Tibial nerve (tissue), 4 donors: ENCODE measurements around the gene MPI. TPM values are rescaled to one million over a fixed set of nuclear protein-coding genes. Genes with fewer than 3 reads are reported as not detected.
"Not testable (repeated sequence)": the region's sequence is repeated elsewhere in the genome, so short reads cannot be mapped to it uniquely, and the experiment has no call there.

Experiments used
- DNase-seq, 2 donors: peaks; one replicate each; pipeline ENCODE4 v3.0.0-alpha.2; 2019; ENCODE audit warnings: low spot score in 2 of 2
- H3K27ac ChIP-seq, 4 donors: fragments of 200-600 bp; sonication (generic) in 3 of 4; one replicate each; pipeline ENCODE4 v1.5.1; 2017 to 2019; ENCODE audit warnings: mild to moderate bottlenecking in 1 of 4
- H3K27me3 ChIP-seq, 2 donors: fragments of 200-600 bp; sonication (generic) in 1 of 2; one replicate each; pipeline versions ENCODE4 v1.5.1 to v1.6.0; 2017 to 2019
- H3K36me3 ChIP-seq, 3 donors: fragments of 200-600 bp; sonication (generic); one replicate each; pipeline ENCODE4 v1.5.1; 2018 to 2019
- H3K4me1 ChIP-seq, 4 donors: fragments of 200-600 bp; sonication (generic) in 3 of 4; one replicate each; pipeline ENCODE4 v1.5.1; 2017 to 2019
- H3K4me3 ChIP-seq, 4 donors: fragments of 200-600 bp; sonication (generic) in 3 of 4; one replicate each; pipeline ENCODE4 v1.5.1; 2017 to 2019; ENCODE audit warnings: mild to moderate bottlenecking in 1 of 4, moderate library complexity in 1 of 4
- H3K9me3 ChIP-seq, 4 donors: fragments of 200-600 bp; sonication (generic) in 3 of 4; one replicate each; pipeline ENCODE4 v1.5.1; 2017 to 2019
- CTCF ChIP-seq, 5 experiments: fragments of 200-600 bp in 3 of 5; fragments of 450-650 bp in 2 of 5; sonication (generic) in 3 of 5; IDR thresholded peaks; one replicate each; pipeline ENCODE4 v1.5.1; 2016 to 2019; ENCODE audit warnings: antibody characterized with exemption in 5 of 5, mild to moderate bottlenecking in 3 of 5, moderate library complexity in 2 of 5
- EP300 ChIP-seq, 2 donors: sonication (generic); formaldehyde crosslinking; IDR thresholded peaks; one replicate each; pipeline ENCODE4 v1.6.1; 2017; ENCODE audit warnings: antibody characterized with exemption in 2 of 2, mild to moderate bottlenecking in 1 of 2
- POLR2A ChIP-seq, 2 donors: fragments of 450-650 bp; IDR thresholded peaks; one replicate each; pipeline ENCODE4 v1.6.1; 2017; ENCODE audit warnings: antibody characterized with exemption in 2 of 2, mild to moderate bottlenecking in 2 of 2, moderate library complexity in 2 of 2
- WGBS, 2 donors: methylation state at CpG; one replicate each; pipeline ENCODE4 v1.1.5; 2018; 5-methylcytosine and 5-hydroxymethylcytosine counted together
- total RNA-seq, 4 donors: library from RNA; depleted of rRNA; stranded (reverse); fragments of >200 nt; gene quantifications; one replicate each; pipeline ENCODE4 v1.1.0, GENCODE V29; 2016

Gene MPI
- total RNA-seq, 4 donors from 2014 or later = 42.4 to 79.3 (median 60.8) TPM

- peaks cover 0 to 36% (median 8%) of the 10 kb centered on the region in 3 donors for H3K36me3 ChIP-seq
- peaks cover 0 to 32% (median 14%) of the 10 kb centered on the region in 4 donors for H3K4me1 ChIP-seq
- peak overlapping the region; percentile 59 to 94 (median 76) for H3K4me3 ChIP-seq
- no peak for TF ChIP-seq CTCF (IDR thresholded peaks at IDR 0.05)
- no peak for TF ChIP-seq POLR2A (IDR thresholded peaks at IDR 0.05)
- no peak for TF ChIP-seq EP300 (IDR thresholded peaks at IDR 0.05)
- no peaks in the 10 kb centered on the region for H3K27me3 ChIP-seq
- no peaks in the 10 kb centered on the region for H3K9me3 ChIP-seq
- 33 to 40% methylated on average over 8 of the region's 8 CpGs for WGBS, 2 donors
- peak overlapping the region; percentile 72 to 96 (median 90) for H3K27ac ChIP-seq
- no peak for DNase-seq
Observed at GRCh38 chr15:74907163-74907870, 17.5 kb downstream of the MPI start.

GRCh38 chr15:74908635-74909034 is 18.8 kb downstream of the MPI start:
- no peaks in the 10 kb centered on the region for H3K27me3 ChIP-seq
- H3K9me3 ChIP-seq = no peaks in the 10 kb centered on the region
- H3K4me3 ChIP-seq = no peak overlapping the region
- no peak for TF ChIP-seq POLR2A (IDR thresholded peaks at IDR 0.05)
- TF ChIP-seq CTCF (IDR thresholded peaks at IDR 0.05) = no peak
- peaks cover 0 to 26% (median 14%) of the 10 kb centered on the region in 4 donors for H3K4me1 ChIP-seq
- WGBS, 2 donors = 95 to 100% methylated on average over 4 of the region's 4 CpGs
- DNase-seq = no peak
- H3K27ac ChIP-seq = no peak overlapping the region
- H3K36me3 ChIP-seq = peaks cover 0 to 36% (median 6%) of the 10 kb centered on the region in 3 donors

- TF ChIP-seq EP300 (IDR thresholded peaks at IDR 0.05) = no peak
- no peak for TF ChIP-seq CTCF (IDR thresholded peaks at IDR 0.05)
- TF ChIP-seq POLR2A (IDR thresholded peaks at IDR 0.05) = no peak
- no peak overlapping the region for H3K4me3 ChIP-seq
- DNase-seq = no peak
- 90 to 91% methylated on average over 9 of the region's 9 CpGs for WGBS, 2 donors
- H3K27ac ChIP-seq = no peak overlapping the region
- H3K4me1 ChIP-seq = no peaks in the 10 kb centered on the region
- no peaks in the 10 kb centered on the region for H3K9me3 ChIP-seq
- H3K27me3 ChIP-seq = no peaks in the 10 kb centered on the region
- H3K36me3 ChIP-seq = peaks cover 3 to 64% (median 5%) of the 10 kb centered on the region in 3 donors
Observed at GRCh38 chr15:74913041-74913440, 23.2 kb downstream of the MPI start.

- H3K9me3 ChIP-seq, H3K27me3 ChIP-seq, DNase-seq, H3K4me1 ChIP-seq, H3K27ac ChIP-seq, H3K4me3 ChIP-seq: not testable (repeated sequence)
- WGBS, 2 donors = 88 to 90% methylated on average over 8 of the region's 8 CpGs
- peaks cover 3 to 71% (median 5%) of the 10 kb centered on the region in 3 donors for H3K36me3 ChIP-seq
Observed at GRCh38 chr15:74913799-74914198, 24.0 kb downstream of the MPI start.

GRCh38 chr15:74917676-74918075 is 27.8 kb downstream of the MPI start:
- no peaks in the 10 kb centered on the region for H3K27me3 ChIP-seq

More at GRCh38 chr15:74917676-74918075, 27.8 kb downstream of the MPI start:
- H3K4me1 ChIP-seq = no peaks in the 10 kb centered on the region
- no peak overlapping the region for H3K4me3 ChIP-seq
- no peaks in the 10 kb centered on the region for H3K9me3 ChIP-seq
- TF ChIP-seq CTCF (IDR thresholded peaks at IDR 0.05) (no peak), POLR2A (IDR thresholded peaks at IDR 0.05) (no peak), EP300 (IDR thresholded peaks at IDR 0.05) (no peak)
- no peak for DNase-seq
- H3K27ac ChIP-seq = no peak overlapping the region
- H3K36me3 ChIP-seq = peaks cover 3 to 98% (median 19%) of the 10 kb centered on the region in 3 donors
- 90 to 93% methylated on average over 6 of the region's 6 CpGs for WGBS, 2 donors
